ENCODE measurements around the gene DHX15. TPM values are rescaled to one million over a fixed set of nuclear protein-coding genes. Genes with fewer than 3 reads are reported as not detected.

DHX15 gene
- total RNA-seq, 1 experiment from 2014 or later, result 287 TPM

- Histone ChIP-seq H2BK120ac (ENCODE audit: low read depth, low read length, poor library complexity, severe bottlenecking) (no peak overlapping the region), H3K4me1 (ENCODE audit: insufficient read depth, low read length) (peaks cover 7% of the 10 kb centered on the region; the same call in 1 of the 2 replicates), H3K79me2 (ENCODE audit: insufficient read depth, low read length) (no peaks in the 10 kb centered on the region), H3K18ac (ENCODE audit: insufficient read length, low read depth, low read length) (no peak overlapping the region), H4K20me1 (ENCODE audit: control insufficient read depth, insufficient read depth, insufficient read length) (peaks cover 2% of the 10 kb centered on the region), H3K23ac (ENCODE audit: insufficient read length, low read depth, low read length) (no peak overlapping the region), H2AK5ac (ENCODE audit: insufficient read length, low read length) (no peak overlapping the region), H3K14ac (ENCODE audit: insufficient read depth, low read length) (no peak overlapping the region), H3K56ac (ENCODE audit: insufficient read length, low read depth, low read length) (no peak overlapping the region), H2BK12ac (ENCODE audit: insufficient read length, low read depth, low read length) (no peak overlapping the region), H3K23me2 (ENCODE audit: insufficient read length, low read depth, low read length, poor library complexity, severe bottlenecking) (no peaks in the 10 kb centered on the region), H3K4me2 (ENCODE audit: insufficient read depth, insufficient read length, low read length) (no peak overlapping the region), H4K91ac (ENCODE audit: insufficient read length, low read depth, low read length) (no peak overlapping the region), H2AFZ (ENCODE audit: low read length) (no peak overlapping the region), H2BK5ac (ENCODE audit: insufficient read length, low read length) (no peak overlapping the region), H3K9ac (ENCODE audit: extremely low read depth, insufficient read length, low read length) (no peak overlapping the region), H2BK20ac (ENCODE audit: low read depth, low read length, poor library complexity, severe bottlenecking) (no peak overlapping the region), H3T11ph (ENCODE audit: low read length) (no peak overlapping the region), H2BK15ac (ENCODE audit: low read depth, low read length) (no peak overlapping the region), H3K79me1 (ENCODE audit: insufficient read depth, low read depth, low read length, poor library complexity, severe bottlenecking) (no peaks in the 10 kb centered on the region), H4K8ac (replicated peaks; ENCODE audit: insufficient read length, low read depth, low read length) (no peak overlapping the region), H3K9me3 (ENCODE audit: control insufficient read depth, low read depth, low read length) (no peaks in the 10 kb centered on the region), H3K27me3 (ENCODE audit: insufficient read depth, low read length) (no peaks in the 10 kb centered on the region), H3K4ac (ENCODE audit: low read depth, low read length) (no peak overlapping the region), H4K5ac (ENCODE audit: insufficient read length, low read depth, low read length) (no peak overlapping the region), H3K27ac (ENCODE audit: insufficient read length, low read depth, low read length) (no peak overlapping the region)
- Mint-ChIP-seq H3K9me3 (peaks cover 0 to 3% of the 10 kb centered on the region in 2 experiments; a peak in 1 of 5 replicates), H3K4me1 (peaks cover 35 to 43% of the 10 kb centered on the region in 2 experiments), H3K27ac (0 out of 7 replicates have a peak overlapping the region, but pooled peaks of 1 of the 3 experiments have one; percentile 18), H3K36me3 (ENCODE audit: insufficient read depth in 1 of 3, low read depth in 3 of 3) (no peaks in the 10 kb centered on the region), H3K27me3 (ENCODE audit: low read depth) (peaks cover 1% of the 10 kb centered on the region), H3K4me3 (no peak overlapping the region)
- peak; percentile 53 for DNase-seq
- no peak for TF ChIP-seq CTCF (conservative IDR thresholded peaks at IDR 0.05)
- no CpG with 5 or more reads among the region's 5 CpGs for WGBS (ENCODE audit: extremely low coverage, insufficient read length, low lambda C conversion rate)
Measured at GRCh38 chr4:24477919-24478318, 106.4 kb downstream of the DHX15 start.

Small RNAs within 50 kb of the gene (microRNA-seq; reads per million reads assigned to microRNA genes)
- gene MIR573 (ENCODE audit: borderline microRNAs expressed), result 2.2 reads per million, percentile 22 among the genes with 10 or more reads in this experiment

Other genes starting within 250 kb of the DHX15 start
- gene SOD3, start 211.0 kb upstream of the DHX15 start, total RNA-seq (2021), result 2.9 and 3.3 TPM in 2 replicates